Measurements from ENCODE around the gene OR2T34.
"Not testable (repeated sequence)": the region's sequence is repeated elsewhere in the genome, so short reads cannot be mapped to it uniquely, and the experiment has no call there.

- not testable (repeated sequence) for TF ChIP-seq CTCF (IDR thresholded peaks at IDR 0.05 in 4 of 5, conservative IDR thresholded peaks at IDR 0.05 in 1 of 5); POLR2A (IDR thresholded peaks at IDR 0.05)
These were observed 5.5 kb downstream of the OR2T34 start for GRCh38 chr1:248569049-248569448.
